Epidermal melanocyte (primary cell): ENCODE data around the gene BHMT2.

ENCODE experiments used
- DNase-seq: peaks from one replicate; pipeline ENCODE4 v3.0.0; 2011; ENCODE audit warnings: low spot score; ENCODE audit not compliant: insufficient read length

BHMT2 gene

DNA sequence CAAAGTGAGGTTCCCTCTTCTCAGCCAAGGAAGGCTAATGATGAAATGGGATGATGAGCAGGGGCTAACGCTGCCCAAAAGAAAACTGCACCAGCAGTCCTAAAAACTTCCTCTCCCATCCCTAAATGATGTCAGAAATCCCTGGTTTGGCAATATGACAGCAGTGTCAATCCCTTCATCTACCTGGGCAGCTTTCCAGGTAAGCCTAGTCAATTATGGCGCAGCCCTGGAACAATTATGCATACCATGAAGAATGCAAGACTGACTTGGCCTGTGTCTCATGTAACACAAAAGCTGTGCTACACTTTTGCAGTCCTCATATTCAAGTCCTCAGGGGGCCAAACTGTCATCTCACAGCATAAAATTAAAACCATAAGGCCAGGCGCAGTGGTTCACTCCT lies 7.1 kb upstream of the BHMT2 start:
- no peak for DNase-seq

DNA sequence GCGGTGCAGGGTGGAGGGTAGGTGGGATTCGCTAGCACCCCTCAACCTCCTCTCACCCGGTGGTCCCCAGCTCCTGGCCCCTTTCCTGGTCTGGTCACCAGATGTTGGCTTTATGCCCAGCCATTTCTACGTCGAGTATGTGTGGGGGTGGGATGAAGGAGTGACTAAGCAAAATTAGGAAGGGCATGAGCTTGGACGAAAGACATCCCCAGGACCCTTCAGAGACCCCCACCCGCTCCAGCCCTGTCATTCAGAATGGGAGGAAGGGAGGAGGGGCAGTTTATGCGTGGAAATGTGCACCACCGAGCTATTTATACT lies 742 bp downstream of the BHMT2 start:
- peak; percentile 28 for DNase-seq

DNA sequence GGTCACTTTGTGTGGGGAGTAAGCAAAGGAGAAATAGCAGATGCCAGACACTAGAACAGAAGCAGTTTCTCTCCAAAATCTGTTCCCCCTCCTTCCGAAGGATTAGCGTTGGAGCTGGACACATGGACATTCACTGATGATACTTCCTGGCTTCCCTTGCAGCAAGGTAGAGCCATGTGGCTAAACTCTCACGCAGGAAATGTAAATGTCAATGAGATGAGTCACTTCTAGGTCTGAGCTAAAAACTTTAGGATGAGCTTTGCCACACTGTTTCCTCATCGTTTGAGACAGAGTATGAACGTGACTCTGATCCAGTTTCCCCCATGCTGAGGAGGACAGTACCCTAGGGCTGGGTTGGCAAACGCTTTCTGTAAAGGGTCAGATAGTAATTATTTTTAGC lies 5.1 kb downstream of the BHMT2 start:
- no peak for DNase-seq

- DNase-seq: no peak
Observed at GRCh38 chr5:79075646-79076426, 6.3 kb downstream of the BHMT2 start.

GRCh38 chr5:79076819-79077218 lies 7.3 kb downstream of the BHMT2 start:
- DNase-seq: no peak

GRCh38 chr5:79077680-79078365 lies 8.3 kb downstream of the BHMT2 start:
- DNase-seq: no peak

DNA sequence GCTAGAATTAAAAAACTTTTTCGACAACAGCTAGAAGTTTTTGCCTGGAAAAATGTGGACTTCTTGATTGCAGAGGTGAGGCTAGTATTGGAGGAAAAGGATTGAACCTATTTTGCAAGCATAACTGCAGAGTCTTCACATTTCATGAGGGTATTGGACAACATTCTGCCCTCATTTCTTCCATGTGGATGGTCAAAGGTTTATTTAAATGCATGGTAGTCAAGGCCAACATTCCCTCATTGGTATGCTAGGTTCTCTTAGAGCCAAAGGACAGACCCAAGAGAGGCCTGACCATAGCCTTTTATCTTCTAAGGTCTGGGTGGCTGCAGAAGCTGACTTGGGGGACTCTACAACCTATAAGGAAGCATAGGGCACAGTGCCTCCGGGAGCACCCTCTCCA lies 11.2 kb downstream of the BHMT2 start:
- no peak for DNase-seq

DNA sequence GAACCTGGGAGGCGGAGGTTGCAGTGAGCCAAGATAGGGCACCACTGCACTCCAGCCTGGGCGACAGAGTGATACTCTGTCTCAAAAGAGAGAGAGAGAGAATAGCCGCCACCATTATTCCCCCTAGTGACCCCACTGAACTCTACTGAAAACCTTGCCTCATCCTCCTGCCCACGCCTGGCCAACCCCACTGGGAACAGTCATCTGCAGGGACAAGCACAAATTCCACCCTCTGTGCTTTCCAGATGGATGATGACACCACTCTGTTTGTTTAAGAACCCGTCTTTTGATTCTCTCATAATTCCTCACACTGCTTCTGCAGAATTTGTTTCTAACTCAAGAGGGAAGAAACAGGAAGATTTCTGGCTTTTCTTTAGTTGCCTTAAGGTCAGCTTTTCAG lies 12.2 kb downstream of the BHMT2 start:
- no peak for DNase-seq

GRCh38 chr5:79086116-79086515 lies 16.5 kb downstream of the BHMT2 start:
- no peak for DNase-seq

DNA sequence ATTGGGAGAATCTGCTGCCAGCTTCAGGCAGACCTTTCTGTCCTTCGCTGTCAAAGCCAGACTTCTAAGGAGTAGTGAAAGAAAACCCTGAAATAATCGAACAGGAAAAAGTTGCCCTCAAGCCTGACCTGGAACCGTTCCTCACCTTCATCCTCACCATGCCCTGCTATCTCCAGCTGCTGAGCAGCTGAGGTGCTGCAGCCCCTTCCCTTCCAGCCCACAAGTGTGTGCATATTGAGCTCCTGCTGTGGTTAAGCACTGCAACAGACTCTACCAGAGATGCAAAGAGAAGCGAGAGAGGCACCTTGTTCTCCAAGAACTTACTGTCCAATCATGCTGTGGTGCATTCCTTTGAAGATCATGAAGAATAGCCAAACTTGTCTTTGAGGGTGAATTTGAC lies 18.9 kb downstream of the BHMT2 start:
- no peak for DNase-seq

- no peak for DNase-seq
Observed at GRCh38 chr5:79091064-79091463, 21.5 kb downstream of the BHMT2 start.

DNA sequence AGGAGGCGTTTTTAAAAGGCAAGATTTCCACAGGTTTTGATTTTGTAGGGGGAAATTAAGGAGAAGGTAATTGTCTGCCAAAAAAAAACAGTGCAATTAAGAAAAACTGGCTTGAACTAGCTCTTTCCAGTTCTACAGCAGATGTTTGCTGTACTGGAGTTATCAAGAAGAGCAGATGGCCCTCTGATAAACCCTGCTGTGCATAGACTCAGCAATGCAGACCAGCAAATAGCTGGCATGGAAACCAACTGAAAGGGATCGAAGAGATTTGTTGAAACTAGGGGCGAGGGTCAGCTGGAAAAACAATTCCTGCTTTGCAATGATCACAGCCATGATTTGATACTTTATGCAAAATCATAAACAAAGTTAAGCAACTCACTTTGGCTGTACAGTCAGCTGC lies 24.2 kb downstream of the BHMT2 start:
- DNase-seq: no peak

GRCh38 chr5:79105868-79106267 lies 36.3 kb downstream of the BHMT2 start:
- no peak for DNase-seq

GRCh38 chr5:79107020-79107796 lies 37.6 kb downstream of the BHMT2 start:
- no peak for DNase-seq

DNA sequence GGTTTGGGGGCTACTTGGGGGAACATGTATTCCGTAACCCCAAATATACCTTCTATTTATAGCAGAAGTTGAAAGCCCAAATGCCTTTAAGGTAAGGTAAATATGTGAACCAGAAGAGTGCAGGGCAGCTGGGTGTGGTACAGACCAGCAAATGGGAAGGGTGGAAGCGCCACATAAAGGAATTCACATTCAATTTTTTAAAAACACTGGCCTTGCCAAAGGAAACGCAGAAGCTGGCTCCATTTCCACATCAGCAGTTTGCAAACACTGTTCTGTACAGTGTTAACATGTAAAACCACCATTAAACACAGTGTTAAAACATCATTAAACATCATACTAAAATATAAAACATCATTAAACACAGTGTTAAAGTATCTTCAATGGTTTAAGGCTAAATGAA lies 38.5 kb downstream of the BHMT2 start:
- no peak for DNase-seq

GRCh38 chr5:79108792-79109191 lies 39.2 kb downstream of the BHMT2 start:
- DNase-seq: no peak

DNA sequence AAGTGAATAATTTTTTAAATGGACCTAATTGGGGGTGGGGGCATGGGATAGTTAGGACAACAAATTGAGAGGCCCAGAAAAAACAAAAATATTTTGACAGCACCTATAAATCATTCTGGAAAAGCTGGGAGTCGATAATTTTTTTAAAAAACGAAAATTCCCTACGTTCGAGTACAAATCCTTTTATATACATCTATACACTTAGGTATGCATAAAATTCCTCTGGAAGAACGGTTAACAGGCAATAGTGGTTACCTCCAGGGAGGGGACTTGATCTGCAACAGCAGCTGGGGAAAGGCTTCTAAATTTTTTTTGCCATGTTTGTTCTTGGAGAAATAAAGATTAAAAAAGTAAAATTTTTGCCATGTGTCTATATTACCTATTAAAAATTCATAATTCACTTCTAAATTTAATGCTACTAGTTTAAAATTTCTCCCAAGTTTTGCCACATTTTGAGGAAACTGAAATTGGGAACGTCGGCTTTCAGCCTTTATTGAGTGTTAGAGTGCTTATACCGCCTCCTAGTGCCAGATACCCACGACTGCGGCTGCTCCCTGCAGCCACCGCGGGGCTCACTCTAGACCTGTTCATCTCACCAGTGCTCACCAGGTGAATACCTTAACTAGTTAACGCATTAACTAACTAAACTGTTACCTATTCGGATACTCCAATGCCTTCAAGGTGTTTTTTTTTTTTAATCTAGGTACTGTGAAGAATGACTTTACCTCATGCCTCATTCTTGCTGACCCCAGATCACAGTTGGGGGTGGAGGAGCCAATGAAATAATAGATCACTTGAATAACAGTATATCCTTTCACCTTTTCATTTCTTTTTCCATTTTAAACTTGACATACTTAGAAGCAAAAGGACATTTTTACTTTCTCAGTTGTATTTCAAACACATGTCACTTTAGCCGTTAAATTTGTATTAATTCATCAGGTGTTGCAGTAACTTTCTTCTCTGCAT lies 40.2 kb downstream of the BHMT2 start:
- DNase-seq: no peak

GRCh38 chr5:79111387-79111959 lies 41.9 kb downstream of the BHMT2 start, which contains the start of gene BHMT:
Gene BHMT (plus strand): TSS chr5:79111809. CDS start chr5:79111886, 77 bp downstream.
- DNase-seq: no peak

GRCh38 chr5:79111960-79112702 lies 42.6 kb downstream of the BHMT2 start:
- DNase-seq: no peak

- no peak for DNase-seq
Observed at GRCh38 chr5:79112703-79113058, 43.1 kb downstream of the BHMT2 start.
